HG03432 (cell line): Measurements from ENCODE around the gene DPYD.

Experiments used
- ATAC-seq: cut with Tn5 transposase; IDR thresholded peaks from one replicate; pipeline ENCODE4 v1.9.1; 2021; ENCODE audit warnings: mild to moderate bottlenecking, moderate library complexity; ENCODE audit not compliant: unreplicated experiment

Gene DPYD

DNA sequence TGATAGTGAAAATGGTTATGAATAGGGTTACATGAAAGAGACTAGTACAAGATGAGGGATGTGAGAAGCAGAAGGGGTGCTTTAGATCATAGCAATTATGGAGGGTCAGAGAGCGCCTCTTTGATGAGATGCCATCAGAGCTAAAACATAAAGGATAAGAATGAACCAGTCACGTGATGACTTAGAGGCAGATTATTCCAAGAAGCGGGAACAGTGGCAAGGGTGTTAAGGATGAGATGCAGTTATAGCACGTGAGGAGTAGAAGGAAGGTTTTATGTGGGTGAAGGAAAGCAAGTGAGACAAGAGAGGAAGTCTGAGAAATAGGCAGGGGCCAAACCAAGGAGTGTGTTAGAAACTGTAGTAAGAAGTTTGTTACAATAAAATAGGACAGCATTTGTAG is 360.1 kb downstream of the DPYD start:
- no peak for ATAC-seq

DNA sequence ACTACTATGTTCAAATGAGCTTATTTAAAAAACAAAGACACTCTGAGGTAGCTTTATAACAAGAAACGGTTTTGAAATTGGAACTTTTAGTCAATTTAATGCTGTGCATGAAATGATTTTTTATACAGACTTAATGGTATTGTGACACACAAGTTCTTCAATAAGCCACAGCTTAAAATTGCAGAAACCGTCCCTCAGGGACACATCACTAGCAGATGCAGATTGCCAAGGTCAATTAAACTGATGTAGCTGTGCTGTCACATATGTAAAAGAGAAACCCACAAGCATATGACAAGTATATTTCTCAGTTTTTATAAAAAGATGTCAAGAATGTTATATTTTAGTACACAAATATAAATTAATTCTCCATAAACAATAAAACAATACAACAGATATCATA is 366.9 kb downstream of the DPYD start:
- no peak for ATAC-seq

DNA sequence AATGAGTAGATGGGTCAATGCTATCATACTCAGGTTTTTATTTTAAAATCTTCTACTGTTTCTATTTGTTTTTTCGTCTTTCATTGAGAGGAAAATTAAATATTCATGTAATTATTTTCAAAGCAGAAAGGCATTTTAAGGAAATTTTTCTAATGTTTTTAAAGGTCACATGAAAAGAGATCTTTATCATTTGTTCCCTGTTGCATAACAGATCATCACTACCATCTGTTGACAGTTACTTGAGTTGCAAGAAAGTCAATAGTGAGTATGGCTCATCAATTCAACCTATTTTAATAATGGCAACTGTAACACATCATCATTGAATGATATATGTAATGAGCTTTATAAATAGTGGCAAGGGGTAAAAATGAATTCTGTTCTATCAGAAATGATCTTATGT is 369.7 kb downstream of the DPYD start:
- no peak for ATAC-seq

DNA sequence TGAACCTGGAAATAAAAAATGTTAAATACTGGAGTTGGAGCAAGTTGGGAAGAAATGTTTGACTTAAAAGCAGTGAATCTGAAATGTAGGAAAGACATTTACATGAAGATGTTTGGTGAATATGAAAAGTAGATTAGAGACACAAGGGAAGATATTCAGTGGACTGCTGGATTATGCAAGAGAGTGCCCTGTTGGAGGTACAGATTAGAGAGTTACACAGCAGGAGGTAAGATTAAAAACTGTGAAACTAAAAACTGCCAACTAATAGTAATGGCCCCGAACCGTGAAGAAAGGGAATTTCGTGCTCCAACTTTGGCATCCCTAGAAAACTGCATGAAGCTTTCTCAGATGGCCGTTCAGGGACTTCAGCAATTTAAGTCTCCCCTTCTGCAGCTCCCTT is 375.4 kb downstream of the DPYD start:
- ATAC-seq, result no peak

DNA sequence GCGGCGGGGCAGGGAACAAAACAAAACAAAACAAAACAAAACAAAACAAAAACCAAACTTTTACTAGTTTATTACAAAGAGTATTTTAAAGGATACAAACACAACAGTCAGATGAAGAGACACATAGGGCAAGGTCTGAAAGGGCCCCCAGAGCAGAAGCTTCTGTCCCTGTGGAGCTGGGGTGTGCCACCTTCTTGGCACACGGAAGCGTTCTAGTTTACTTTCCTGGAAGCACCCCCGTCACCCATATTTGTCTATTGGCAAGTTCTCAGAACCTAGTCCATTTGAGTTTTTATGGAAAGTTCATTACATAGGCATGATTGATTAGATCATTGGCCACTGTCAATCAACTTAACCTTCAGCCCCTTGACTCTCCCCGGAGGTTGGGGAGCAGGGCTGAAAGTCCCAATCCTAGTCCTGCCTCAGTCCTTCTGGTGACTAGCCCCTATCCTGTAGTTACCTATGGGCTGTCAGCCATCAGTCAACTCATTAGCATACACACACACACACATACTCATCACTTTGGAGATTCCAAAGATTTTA is 380.4 kb downstream of the DPYD start:
- no peak for ATAC-seq

DNA sequence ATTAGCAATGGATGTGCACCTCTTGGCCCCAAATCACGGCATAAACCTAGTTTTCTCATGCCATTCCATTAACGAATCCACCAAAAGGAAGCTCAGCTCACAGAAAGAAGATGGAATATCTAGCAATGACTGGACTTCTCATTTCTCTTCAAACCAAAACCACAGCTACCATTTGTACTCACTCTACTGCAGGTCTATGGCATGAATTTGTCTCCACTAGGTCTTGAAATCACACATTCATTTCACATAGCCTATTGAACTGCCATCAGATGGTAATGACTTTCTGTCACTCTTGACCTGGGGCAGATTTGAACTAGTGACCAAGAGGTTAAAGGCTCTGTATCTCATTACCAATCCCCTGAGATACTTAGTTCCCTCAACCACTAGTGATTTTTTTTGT is 382.7 kb downstream of the DPYD start:
- ATAC-seq, result no peak

DNA sequence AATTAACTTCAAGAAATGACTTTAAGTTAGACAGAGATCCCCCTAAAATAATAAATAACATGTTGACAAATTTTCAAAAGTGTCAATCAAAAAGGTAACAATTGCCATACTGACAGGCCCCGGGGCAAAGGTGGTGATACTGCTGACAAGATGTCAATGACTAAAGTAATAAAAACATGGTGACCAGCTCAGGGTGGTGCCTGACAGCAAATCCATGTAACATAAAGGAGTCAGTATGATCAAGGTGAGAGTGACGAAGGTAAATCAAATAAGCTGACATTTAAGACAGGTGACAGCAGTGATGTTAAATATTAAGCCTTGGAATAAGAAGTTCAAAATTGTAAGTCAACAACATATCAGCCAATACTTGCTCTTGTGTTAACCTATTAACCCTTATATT is 387.5 kb downstream of the DPYD start:
- no peak for ATAC-seq

DNA sequence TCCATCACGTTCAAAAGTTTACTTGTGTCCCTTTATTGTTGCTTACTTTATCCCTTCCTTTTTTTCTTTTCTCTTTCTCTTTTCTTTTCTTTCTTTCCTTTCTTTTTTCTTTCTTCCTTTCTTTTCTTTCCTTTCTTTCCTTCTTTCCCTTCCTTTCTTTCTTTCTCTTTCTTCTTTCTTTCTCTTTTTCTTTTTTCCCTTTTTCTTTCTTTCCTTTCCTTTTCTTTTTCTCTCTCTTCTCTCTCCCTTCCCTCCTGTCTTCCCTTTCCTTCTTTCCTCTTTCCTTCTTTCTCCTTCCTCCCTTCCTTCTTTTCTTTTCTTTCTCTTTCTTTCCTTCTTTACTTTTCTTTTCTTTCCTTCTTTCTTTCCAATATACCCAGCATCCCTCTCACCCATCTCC is 391.2 kb downstream of the DPYD start:
- ATAC-seq, result no peak

DNA sequence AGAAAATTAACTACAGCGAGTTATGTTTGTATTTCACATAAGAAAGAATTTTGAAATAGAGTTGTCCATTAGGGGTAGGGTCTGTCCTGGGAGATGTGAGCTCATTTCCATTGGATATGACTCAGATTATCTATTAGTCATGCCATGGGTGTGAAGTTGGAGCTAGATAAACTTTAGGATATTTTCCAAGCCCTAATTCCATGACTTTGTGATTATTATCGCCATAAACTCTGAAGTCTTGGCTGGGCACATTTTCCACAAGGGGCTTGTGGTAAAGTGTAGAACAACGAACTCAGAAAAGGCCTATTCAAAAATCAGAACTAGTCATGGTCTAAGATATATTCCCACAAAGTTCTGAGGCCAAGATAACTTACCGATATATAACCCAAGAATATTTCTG is 396.6 kb downstream of the DPYD start:
- ATAC-seq, result no peak

DNA sequence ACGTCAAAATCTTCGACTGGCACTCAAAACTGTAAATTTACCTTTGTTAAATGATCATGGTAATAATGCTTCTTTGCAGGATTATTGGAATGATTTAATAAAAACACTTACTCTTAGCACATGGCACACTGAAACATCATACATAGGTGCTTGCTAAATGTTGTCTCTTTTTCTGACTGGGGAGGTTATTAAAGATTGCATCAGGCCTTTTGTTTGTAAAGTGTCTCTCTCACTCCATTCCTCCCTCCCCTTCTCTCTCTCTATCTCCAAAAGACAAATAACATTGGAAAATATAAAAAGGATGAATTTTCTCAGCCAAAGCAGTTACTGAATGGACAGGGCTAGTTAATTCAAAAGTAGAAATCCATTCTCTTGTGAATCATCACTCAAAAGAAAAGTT is 404.2 kb downstream of the DPYD start:
- ATAC-seq, result no peak

DNA sequence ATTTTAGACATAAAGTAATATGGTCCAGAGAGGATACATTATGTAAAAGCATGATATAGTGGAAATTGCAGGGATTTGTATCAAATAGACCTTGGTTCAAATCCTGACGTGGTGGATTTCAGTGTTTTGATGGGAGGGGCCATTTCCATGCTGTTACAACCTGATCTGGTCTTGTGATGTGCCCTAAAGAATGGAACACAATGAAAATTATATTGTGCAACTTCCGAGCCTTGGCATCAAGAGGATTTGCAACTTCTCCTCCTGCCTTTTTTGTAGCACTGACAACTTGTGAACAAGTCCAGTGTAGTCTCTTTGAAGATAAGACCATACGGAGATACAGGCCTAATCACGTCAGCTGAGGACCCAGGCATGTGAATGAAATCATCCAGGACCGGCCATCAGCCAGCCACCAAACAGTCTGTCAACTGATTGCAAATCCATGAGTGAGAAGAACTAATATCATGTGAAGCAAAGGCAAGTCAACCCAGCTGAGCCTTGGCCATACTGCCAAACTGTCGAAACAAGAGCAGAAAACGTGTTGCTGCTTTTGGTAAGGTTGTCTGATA is 412.1 kb downstream of the DPYD start:
- ATAC-seq, result no peak

DNA sequence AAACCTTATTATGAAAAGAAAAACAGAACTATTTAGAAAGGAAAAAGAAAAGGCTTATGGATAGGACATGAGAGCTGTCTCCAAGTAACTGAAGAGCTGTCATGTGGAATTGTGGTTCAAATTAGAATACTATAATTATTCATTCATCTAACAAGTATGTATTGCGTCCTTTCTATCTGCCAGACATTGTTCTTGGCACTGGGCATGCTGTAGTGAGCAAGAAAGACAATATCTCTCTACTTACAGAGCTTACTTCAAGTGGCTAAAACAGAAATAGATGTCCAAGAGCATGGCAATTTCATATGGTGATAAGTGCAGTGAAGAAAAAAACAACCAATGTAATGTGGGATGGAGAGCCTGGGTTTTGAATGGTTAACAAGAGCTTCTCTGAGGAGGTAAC is 413.0 kb downstream of the DPYD start:
- ATAC-seq, result no peak

DNA sequence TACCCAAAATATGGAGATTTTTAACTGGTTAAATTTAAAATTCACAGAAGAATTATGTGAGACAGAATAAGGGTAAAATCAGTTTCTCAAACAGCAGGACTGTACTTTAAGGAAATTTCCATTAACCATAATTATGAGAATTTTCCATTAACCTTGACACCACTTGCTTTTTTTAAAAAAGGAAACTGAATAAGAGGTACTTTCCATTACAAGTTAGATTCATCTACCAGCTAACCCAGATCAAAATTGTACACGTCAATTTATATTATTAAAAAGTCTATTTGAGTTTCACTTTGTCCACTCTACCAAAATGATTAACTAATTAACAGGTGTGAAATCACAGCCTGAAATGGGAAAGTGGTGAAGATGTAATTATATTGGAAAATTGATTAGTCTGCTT is 414.5 kb downstream of the DPYD start:
- no peak for ATAC-seq

DNA sequence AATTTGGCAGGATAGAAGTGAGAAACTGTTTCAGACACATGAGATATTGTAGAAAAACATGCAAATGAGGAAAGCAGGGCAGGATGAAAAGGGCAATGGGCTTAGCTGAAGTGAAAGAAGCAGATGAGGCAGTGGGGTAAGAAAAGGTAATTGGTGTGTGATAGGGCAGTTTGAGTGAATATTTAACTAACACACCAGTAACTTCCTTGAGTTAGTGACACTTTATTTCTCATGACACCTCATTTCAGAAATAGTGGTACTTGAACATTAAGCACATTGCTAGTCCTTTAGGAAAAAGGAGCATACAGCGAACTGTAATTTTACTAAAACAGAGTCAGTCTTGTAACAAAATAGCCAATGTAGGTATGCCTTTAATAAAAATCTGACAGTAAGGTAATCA is 415.0 kb downstream of the DPYD start:
- ATAC-seq, result peak; percentile 96

DNA sequence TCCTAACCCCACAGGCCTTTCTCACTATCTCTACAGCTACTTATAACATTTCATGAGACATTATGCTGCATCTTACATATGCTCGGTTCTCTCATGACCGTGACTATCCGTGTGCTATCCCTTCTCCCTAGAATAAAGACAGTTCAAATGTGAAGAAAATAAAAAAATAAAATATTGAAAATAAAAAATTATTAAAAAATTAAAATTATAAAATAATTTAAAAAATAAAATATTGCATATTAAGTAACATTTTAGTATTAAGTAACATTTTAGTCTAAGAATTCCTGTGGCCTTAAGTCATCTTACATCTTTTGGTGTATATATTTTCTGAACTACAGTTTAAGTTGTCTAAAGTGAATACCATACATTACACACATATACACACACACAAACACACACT is 415.5 kb downstream of the DPYD start:
- ATAC-seq, result peak; percentile 24

DNA sequence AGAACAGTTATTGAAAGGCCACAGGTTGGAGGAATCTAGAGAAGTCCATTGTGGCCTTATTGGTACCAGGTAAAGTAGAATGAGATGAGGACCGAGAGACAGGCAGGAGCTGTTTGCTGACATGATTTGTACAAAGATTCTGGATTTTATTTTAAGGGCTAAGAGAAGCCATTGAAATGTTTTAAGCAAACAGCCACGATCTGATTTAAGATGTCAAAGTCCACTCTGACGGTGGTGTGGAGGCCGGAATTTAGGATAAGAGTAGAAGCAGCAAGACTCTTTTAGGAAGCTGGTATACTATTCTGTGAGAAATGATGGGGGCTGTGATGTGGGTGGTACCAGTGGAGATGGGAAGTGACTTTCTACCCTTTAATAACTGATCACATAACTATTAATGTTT is 418.5 kb downstream of the DPYD start:
- ATAC-seq, result no peak

DNA sequence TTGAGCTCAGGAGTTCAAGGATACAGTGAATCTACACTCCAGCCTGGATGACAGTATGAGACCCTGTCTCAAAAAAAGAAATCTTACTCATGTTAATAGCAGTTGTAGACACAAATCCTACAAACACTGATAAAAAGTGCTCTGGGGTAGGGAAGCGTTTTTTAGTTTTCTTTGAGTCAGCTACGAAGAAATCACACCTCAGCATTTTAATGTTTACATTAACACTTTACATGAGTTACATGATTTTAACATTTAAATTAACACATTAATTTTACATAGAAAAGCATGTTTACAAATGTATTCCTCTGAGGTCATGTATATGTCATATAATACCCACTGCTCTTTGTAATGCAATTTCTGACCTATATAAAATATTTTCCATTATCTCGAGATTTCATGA is 419.2 kb downstream of the DPYD start:
- ATAC-seq, result no peak

DNA sequence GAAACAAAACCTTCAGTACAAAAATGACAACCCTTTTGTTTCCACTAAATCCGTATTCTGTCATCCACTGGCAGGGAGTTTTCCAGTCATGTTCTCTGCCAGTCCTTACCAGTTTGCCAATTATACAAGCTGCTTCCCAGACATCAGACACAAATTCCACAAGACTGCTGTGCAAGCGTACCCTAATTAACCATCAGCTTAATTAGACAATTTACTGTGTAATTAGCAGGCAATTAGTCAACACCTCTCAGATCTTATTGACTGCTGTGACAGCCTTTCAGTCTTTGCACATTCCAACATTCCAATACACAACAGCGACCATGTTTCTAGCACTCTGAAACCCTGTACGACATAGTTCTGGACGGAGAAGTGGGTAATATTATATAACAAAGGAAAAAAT is 420.1 kb downstream of the DPYD start:
- ATAC-seq, result no peak

DNA sequence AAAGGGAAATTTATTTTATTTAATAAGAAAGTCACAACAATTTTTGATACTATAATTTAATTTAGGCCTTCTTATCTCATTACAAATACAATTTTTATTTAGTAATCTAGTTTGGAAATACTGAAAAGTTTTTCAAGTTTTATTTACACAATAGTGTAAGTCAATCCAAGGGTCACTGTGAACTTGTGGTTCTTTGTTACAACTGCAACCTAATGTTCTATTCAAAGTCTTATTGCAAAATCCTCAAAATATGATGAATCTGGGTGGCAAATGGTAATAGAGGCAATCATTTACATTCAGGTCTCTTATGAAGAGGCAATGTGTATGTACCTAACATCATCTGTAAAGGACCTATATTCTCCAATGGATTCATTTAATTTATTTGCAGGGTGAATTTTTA is 421.2 kb downstream of the DPYD start:
- no peak for ATAC-seq

DNA sequence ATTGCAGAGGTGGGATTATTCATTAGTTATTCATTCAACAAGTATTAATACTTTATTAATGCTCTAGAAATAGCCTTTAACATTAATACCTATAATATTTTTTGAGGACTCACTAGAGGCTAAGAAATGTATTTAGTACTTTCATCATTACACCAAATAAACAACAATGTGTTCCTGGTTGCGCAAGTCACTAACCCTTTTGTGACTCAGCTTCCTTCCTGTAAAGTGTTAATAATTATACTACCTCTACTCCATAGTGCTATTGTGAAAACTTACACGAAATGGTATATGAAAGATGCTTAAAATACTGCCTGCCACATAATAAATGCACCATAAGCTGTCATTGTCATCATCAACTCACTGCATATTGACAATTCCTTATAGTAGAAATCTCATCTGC is 431.0 kb downstream of the DPYD start:
- ATAC-seq, result peak; percentile 55

DNA sequence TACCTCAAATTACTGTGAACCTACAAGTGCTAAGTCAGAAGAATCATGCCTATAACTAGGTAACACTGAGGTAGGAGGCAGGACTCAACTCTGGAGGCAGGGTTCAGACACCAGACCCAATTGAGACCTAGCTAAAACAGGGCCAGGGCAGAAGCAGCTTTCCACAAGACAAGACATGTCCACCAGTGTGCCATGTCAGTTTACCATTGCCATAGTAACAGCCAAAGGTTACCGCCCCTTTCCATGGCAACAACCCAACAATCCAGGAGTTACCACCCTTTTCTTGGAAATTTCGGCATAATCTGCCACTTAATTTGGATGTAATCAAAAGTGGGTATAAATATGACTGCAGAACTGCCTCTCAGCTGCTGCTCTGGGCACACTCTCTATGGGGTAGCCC is 432.3 kb downstream of the DPYD start:
- ATAC-seq, result no peak

DNA sequence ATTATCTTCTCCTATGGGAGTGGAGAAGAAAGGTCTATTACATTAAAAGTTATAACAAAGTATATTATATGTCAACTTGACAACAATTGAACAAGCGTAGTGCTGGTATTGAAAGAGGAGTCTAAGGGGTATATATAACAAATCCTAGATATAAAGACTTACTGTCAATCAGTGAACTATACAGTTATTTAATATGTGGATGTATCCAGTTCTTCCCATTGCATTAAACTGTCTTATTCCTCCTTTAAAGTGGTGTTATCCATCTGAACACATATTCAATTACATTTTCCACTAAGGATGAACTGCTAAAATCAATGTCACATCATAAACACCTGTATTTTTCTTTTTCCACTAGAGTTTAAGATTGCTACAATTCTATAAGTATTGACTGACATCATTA is 438.8 kb downstream of the DPYD start:
- ATAC-seq, result no peak

DNA sequence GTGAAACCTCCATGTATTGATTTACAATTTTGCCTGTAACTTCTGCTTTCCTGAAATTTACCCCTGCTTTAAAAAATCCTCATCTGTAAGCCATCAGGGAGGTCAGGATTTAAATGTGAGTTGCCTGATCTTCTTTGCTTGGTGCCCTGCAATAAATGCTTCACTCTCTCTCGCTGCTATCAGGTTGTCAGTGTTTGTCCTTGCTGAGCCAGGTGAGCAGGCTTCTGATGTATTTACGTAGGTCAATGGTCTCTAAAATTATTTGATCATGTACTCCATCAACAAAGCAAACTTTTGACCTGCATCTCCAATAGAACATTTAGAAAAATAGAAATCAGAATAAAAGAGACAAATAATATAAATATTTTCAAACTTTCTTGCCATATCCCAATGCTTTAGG is 453.4 kb downstream of the DPYD start:
- no peak for ATAC-seq

DNA sequence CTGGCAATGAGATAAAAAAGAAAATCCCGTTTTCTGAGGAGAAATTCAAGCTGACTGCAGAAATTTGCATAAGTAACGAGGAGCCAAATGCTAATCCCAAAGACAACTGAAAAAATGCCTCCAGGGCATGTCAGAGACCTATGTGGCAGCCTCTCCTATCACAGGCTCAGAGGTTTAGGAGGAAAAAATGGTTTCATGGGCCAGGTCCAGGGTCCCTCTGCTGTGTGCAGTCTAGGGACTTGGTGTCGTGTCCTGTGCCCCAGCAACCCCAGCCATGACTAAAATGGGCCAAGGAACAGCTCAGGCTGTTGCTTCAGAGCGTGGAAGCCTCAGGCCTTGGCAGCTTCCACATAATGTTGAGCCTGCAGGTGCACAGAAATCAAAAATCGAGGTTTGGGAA is 456.5 kb downstream of the DPYD start:
- no peak for ATAC-seq
